ENCODE measurements around the gene COL16A1. TPM values are rescaled to one million over a fixed set of nuclear protein-coding genes. Genes with fewer than 3 reads are reported as not detected.

The COL16A1 gene
- total and polyA plus RNA-seq, 2 of the 4 experiments (the other 2 are of a cell fraction) = 34.2 to 62.8 TPM

- Histone ChIP-seq H4K91ac (ENCODE audit: insufficient read depth, low read depth, low read length) (no peak overlapping the region), H2AFZ (replicated peaks; ENCODE audit: low read length, poor library complexity) (no peak overlapping the region), H3K9me3 (ENCODE audit: control insufficient read depth, insufficient read depth, low read length) (no peaks in the 10 kb centered on the region), H2BK20ac (ENCODE audit: low read depth, low read length) (no peak overlapping the region), H2AK5ac (ENCODE audit: low read depth, low read length) (no peak overlapping the region), H3K56ac (ENCODE audit: extremely low read depth, insufficient read depth, low read length) (no peak overlapping the region), H3K9me1 (ENCODE audit: insufficient read depth, low read length) (peaks cover 25% of the 10 kb centered on the region), H3K27ac (ENCODE audit: insufficient read depth, low read length) (no peak overlapping the region), H3K4ac (ENCODE audit: low read depth, low read length) (no peak overlapping the region), H2BK15ac (ENCODE audit: low read depth, low read length) (no peak overlapping the region), H3K4me3 (ENCODE audit: insufficient read depth, low read depth, low read length) (no peak overlapping the region), H4K20me1 (ENCODE audit: insufficient read depth, low read length) (no peaks in the 10 kb centered on the region), H4K8ac (ENCODE audit: low read depth in 2 of 2, low read length in 2 of 2) (no peak overlapping the region), H3K9ac (ENCODE audit: low read depth, low read length) (no peak overlapping the region), H2AK9ac (replicated peaks; ENCODE audit: low read depth, low read length, poor library complexity) (no peak overlapping the region), H3K23ac (ENCODE audit: low read depth, low read length) (no peak overlapping the region), H4K5ac (ENCODE audit: low read depth, low read length) (no peak overlapping the region), H3K79me1 (ENCODE audit: low read depth in 1 of 2, low read length in 2 of 2) (peaks cover 7 to 60% of the 10 kb centered on the region in 2 experiments), H2BK5ac (ENCODE audit: low read depth, low read length, poor library complexity, severe bottlenecking) (no peak overlapping the region), H3K4me2 (ENCODE audit: low read depth, low read length) (no peak overlapping the region), H3K36me3 (ENCODE audit: control insufficient read depth, insufficient read depth, low read length) (peaks cover 71% of the 10 kb centered on the region), H3K18ac (ENCODE audit: low read depth, low read length) (no peak overlapping the region), H3K14ac (replicated peaks; ENCODE audit: low read depth, low read length) (no peak overlapping the region), H2BK120ac (ENCODE audit: low read depth, low read length) (no peak overlapping the region), H3K27me3 (ENCODE audit: control insufficient read depth, insufficient read depth, low read length) (no peaks in the 10 kb centered on the region), H3K4me1 (ENCODE audit: control insufficient read depth, insufficient read depth, low read length) (peaks cover 23% of the 10 kb centered on the region)
- ATAC-seq (ENCODE audit: low read depth) = no peak
- WGBS, 2 experiments (ENCODE audit: extremely low coverage in 2 of 2, insufficient read length in 1 of 2) = no CpG with 5 or more reads among the region's 4 CpGs
- TF ChIP-seq MXI1 (IDR thresholded peaks at IDR 0.05; ENCODE audit: borderline replicate concordance, low read depth, low read length) (no peak), POLR2A (IDR thresholded peaks at IDR 0.05; ENCODE audit: low read depth, low read length) (no peak), CHD1 (IDR thresholded peaks at IDR 0.05; ENCODE audit: low read depth, low read length) (no peak), NFE2L2 (IDR thresholded peaks at IDR 0.05; ENCODE audit: low read depth, low read length) (no peak), SMC3 (IDR thresholded peaks at IDR 0.05; ENCODE audit: low read depth, low read length) (no peak), MAFK (IDR thresholded peaks at IDR 0.05; ENCODE audit: low read depth, low read length) (no peak), BHLHE40 (IDR thresholded peaks at IDR 0.05; ENCODE audit: low read depth, low read length) (no peak), RFX5 (IDR thresholded peaks at IDR 0.05; ENCODE audit: low read depth, low read length) (no peak), USF2 (IDR thresholded peaks at IDR 0.05; ENCODE audit: low read depth, low read length) (no peak), FOS (IDR thresholded peaks at IDR 0.05; ENCODE audit: low read depth, low read length) (no peak), MAZ (IDR thresholded peaks at IDR 0.05; ENCODE audit: borderline replicate concordance, low read depth, low read length) (no peak), RCOR1 (IDR thresholded peaks at IDR 0.05; ENCODE audit: insufficient replicate concordance, low read length) (no peak), CEBPB (IDR thresholded peaks at IDR 0.05; ENCODE audit: low read depth, low read length) (no peak)
- dilution Hi-C loops (cut with HindIII; ENCODE audit: low sequenced_read_pairs, unreplicated experiment) (no loop called here), intact Hi-C loops (cut with micrococcal nuclease) (no loop called here), in situ Hi-C loops (cut with MboI; ENCODE audit: low sequenced_read_pairs) (no loop called here)
- DNase-seq = no peak
- ChIA-PET CTCF (no interaction called here), POLR2A (ENCODE audit: unreplicated experiment) (no interaction called here)
- no TSS peak for BruUV-seq (replicated peaks)
Observed at GRCh38 chr1:31696242-31696641, 7.6 kb downstream of the COL16A1 start.

Measured in IMR-90 (cell line).